H9 (cell line): ENCODE results near the gene YJU2. TPM values are rescaled to one million over a fixed set of nuclear protein-coding genes. Genes with fewer than 3 reads are reported as not detected.

ENCODE experiments used
- DNase-seq: peaks from one replicate; pipeline ENCODE4 v3.0.0-alpha.2; 2017
- H2AFZ ChIP-seq: one replicate; pipeline ENCODE4 v1.6.1; 2013; ENCODE audit warnings: mild to moderate bottlenecking, low read length, control low read depth, moderate library complexity
- H2AK5ac ChIP-seq: 2 replicates; pipeline ENCODE4 v1.6.1; 2013; ENCODE audit warnings: low read length, control low read depth, mixed read lengths; ENCODE audit not compliant: insufficient read length
- H2BK120ac ChIP-seq: one replicate; pipeline ENCODE4 v1.6.1; 2013; ENCODE audit warnings: low read depth, mild to moderate bottlenecking, low read length, control low read depth, inconsistent platforms; ENCODE audit not compliant: poor library complexity, severe bottlenecking
- H2BK12ac ChIP-seq: 2 replicates; pipeline ENCODE4 v1.6.1; 2013; ENCODE audit warnings: low read length, control low read depth, mixed read lengths, low read depth; ENCODE audit not compliant: insufficient read length
- H2BK15ac ChIP-seq: 2 replicates; pipeline ENCODE4 v1.6.1; 2013; ENCODE audit warnings: low read depth, low read length, control low read depth
- H2BK20ac ChIP-seq: one replicate; pipeline ENCODE4 v1.6.1; 2013; ENCODE audit warnings: low read depth, mild to moderate bottlenecking, low read length, control low read depth, inconsistent platforms; ENCODE audit not compliant: poor library complexity, severe bottlenecking
- H2BK5ac ChIP-seq: 2 replicates; pipeline ENCODE4 v1.6.1; 2013; ENCODE audit warnings: low read length, control low read depth, mixed read lengths; ENCODE audit not compliant: insufficient read length
- H3K14ac ChIP-seq: 2 replicates; pipeline ENCODE4 v1.6.1; 2013; ENCODE audit warnings: low read length, control low read depth; ENCODE audit not compliant: insufficient read depth
- H3K18ac ChIP-seq: 2 replicates; pipeline ENCODE4 v1.6.1; 2013; ENCODE audit warnings: low read depth, mild to moderate bottlenecking, mixed read lengths, low read length, control low read depth; ENCODE audit not compliant: insufficient read length
- H3K23ac ChIP-seq: 2 replicates; pipeline ENCODE4 v1.6.1; 2013; ENCODE audit warnings: low read length, control low read depth, mixed read lengths, low read depth; ENCODE audit not compliant: insufficient read length
- H3K23me2 ChIP-seq: 2 replicates; pipeline ENCODE4 v1.6.1; 2013; ENCODE audit warnings: low read depth, mild to moderate bottlenecking, mixed read lengths, low read length, control low read depth; ENCODE audit not compliant: insufficient read length, poor library complexity, severe bottlenecking
- H3K27ac ChIP-seq: 2 replicates; pipeline ENCODE4 v1.5.1; 2013; ENCODE audit warnings: low read length, control low read depth, mixed read lengths, low read depth; ENCODE audit not compliant: insufficient read length
- H3K27me3 ChIP-seq: 2 replicates; pipeline ENCODE4 v1.6.1; 2013; ENCODE audit warnings: low read length, control low read depth, inconsistent platforms; ENCODE audit not compliant: insufficient read depth
- H3K4ac ChIP-seq: 2 replicates; pipeline ENCODE4 v1.6.1; 2013; ENCODE audit warnings: low read depth, mild to moderate bottlenecking, control low read depth, inconsistent platforms, low read length, moderate library complexity
- H3K4me1 ChIP-seq: 2 replicates; pipeline ENCODE4 v1.6.1; 2013; ENCODE audit warnings: low read length, control low read depth, inconsistent platforms; ENCODE audit not compliant: insufficient read depth
- H3K4me2 ChIP-seq: 2 replicates; pipeline ENCODE4 v1.6.1; 2013; ENCODE audit warnings: low read length, control low read depth, mixed read lengths; ENCODE audit not compliant: insufficient read length, insufficient read depth
- H3K56ac ChIP-seq: 2 replicates; pipeline ENCODE4 v1.6.1; 2013; ENCODE audit warnings: low read depth, mild to moderate bottlenecking, mixed read lengths, low read length, control low read depth; ENCODE audit not compliant: insufficient read length
- H3K79me1 ChIP-seq: 2 replicates; pipeline ENCODE4 v1.6.1; 2013; ENCODE audit warnings: low read depth, mild to moderate bottlenecking, moderate library complexity, low read length, control low read depth, inconsistent platforms; ENCODE audit not compliant: insufficient read depth, poor library complexity, severe bottlenecking
- H3K79me2 ChIP-seq: 2 replicates; pipeline ENCODE4 v1.6.1; 2013; ENCODE audit warnings: low read length, control low read depth, inconsistent platforms; ENCODE audit not compliant: insufficient read depth
- H3K9ac ChIP-seq: 2 replicates; pipeline ENCODE4 v1.6.1; 2013; ENCODE audit warnings: low read length, control low read depth, mixed read lengths; ENCODE audit not compliant: insufficient read length; ENCODE audit errors: extremely low read depth
- H3K9me3 ChIP-seq: one replicate; pipeline ENCODE4 v1.6.1; 2013; ENCODE audit warnings: low read depth, low read length, inconsistent platforms; ENCODE audit not compliant: control insufficient read depth
- H3T11ph ChIP-seq: one replicate; pipeline ENCODE4 v1.6.1; 2013; ENCODE audit warnings: mild to moderate bottlenecking, low read length, control low read depth, inconsistent platforms
- H4K20me1 ChIP-seq: one replicate; pipeline ENCODE4 v1.6.1; 2013; ENCODE audit not compliant: control insufficient read depth, insufficient read length, insufficient read depth
- H4K5ac ChIP-seq: 2 replicates; pipeline ENCODE4 v1.6.1; 2013; ENCODE audit warnings: low read depth, mild to moderate bottlenecking, mixed read lengths, low read length, control low read depth; ENCODE audit not compliant: insufficient read length
- H4K8ac ChIP-seq: replicated peaks from 2 replicates; pipeline ENCODE4 v1.6.1; 2013; ENCODE audit warnings: low read length, control low read depth, mixed read lengths, low read depth; ENCODE audit not compliant: insufficient read length
- H4K91ac ChIP-seq: 2 replicates; pipeline ENCODE4 v1.6.1; 2013; ENCODE audit warnings: low read depth, mild to moderate bottlenecking, moderate library complexity, mixed read lengths, low read length, control low read depth; ENCODE audit not compliant: insufficient read length
- H3K27ac Mint-ChIP-seq, 3 experiments: 2 replicates in 2 of 3; 3 replicates in 1 of 3; pipeline ENCODE4 v1.8.0; 2020 to 2021; ENCODE audit warnings: mixed read lengths in 3 of 3, mild to moderate bottlenecking in 1 of 3, moderate library complexity in 1 of 3
- H3K27me3 Mint-ChIP-seq: 2 replicates; pipeline ENCODE4 v1.8.0; 2021; ENCODE audit warnings: low read depth, mild to moderate bottlenecking, moderate library complexity, mixed read lengths
- H3K36me3 Mint-ChIP-seq, 3 experiments: 2 replicates in 2 of 3; 3 replicates in 1 of 3; pipeline ENCODE4 v1.8.0; 2020 to 2021; ENCODE audit warnings: low read depth in 3 of 3, mixed read lengths in 3 of 3; ENCODE audit not compliant: insufficient read depth in 1 of 3
- H3K4me1 Mint-ChIP-seq, 2 experiments: 2 replicates each; pipeline ENCODE4 v1.8.0; 2020; ENCODE audit warnings: mixed read lengths in 2 of 2
- H3K4me3 Mint-ChIP-seq, 2 experiments: 2 replicates in 1 of 2; 3 replicates in 1 of 2; pipeline ENCODE4 v1.8.0; 2020 to 2021; ENCODE audit warnings: mild to moderate bottlenecking in 2 of 2, mixed read lengths in 2 of 2, moderate library complexity in 1 of 2
- H3K9me3 Mint-ChIP-seq, 2 experiments: 2 replicates in 1 of 2; 3 replicates in 1 of 2; pipeline ENCODE4 v1.8.0; 2020; ENCODE audit warnings: mild to moderate bottlenecking in 2 of 2, mixed read lengths in 2 of 2, moderate library complexity in 1 of 2
- WGBS: extraction: QIAGEN DNeasy Blood & Tissue Kit; methylation state at CpG from one replicate; pipeline ENCODE4 v1.1.7; 2013; ENCODE audit warnings: missing lambda C conversion rate, low lambda C conversion rate, mixed read lengths; ENCODE audit not compliant: insufficient read length; ENCODE audit errors: extremely low coverage; 5-methylcytosine and 5-hydroxymethylcytosine counted together
- total RNA-seq: library from RNA; stranded (reverse); gene quantifications from 2 replicates; pipeline ENCODE4 v1.2.1, GENCODE V29; 2021
- TF ChIP-seq, protein P1 (sequence below): fragments of 200-600 bp; sonication (generic); conservative IDR thresholded peaks from 3 replicates; pipeline ENCODE4 v1.8.0; 2021; ENCODE audit warnings: antibody characterized with exemption, mild to moderate bottlenecking

Gene YJU2
- total RNA-seq, 1 experiment from 2014 or later, result 31.0 TPM

- Histone ChIP-seq H3K14ac (no peak overlapping the region), H3K18ac (no peak overlapping the region), H3K79me1 (no peaks in the 10 kb centered on the region), H4K8ac (no peak overlapping the region), H3K27ac (no peak overlapping the region), H3K4ac (no peak overlapping the region), H2BK120ac (no peak overlapping the region), H4K5ac (no peak overlapping the region), H3K4me1 (no peaks in the 10 kb centered on the region; the same call in 1 of the 2 replicates), H3T11ph (no peak overlapping the region), H3K56ac (no peak overlapping the region), H2AK5ac (no peak overlapping the region), H4K20me1 (no peaks in the 10 kb centered on the region), H3K9me3 (no peaks in the 10 kb centered on the region), H3K23ac (no peak overlapping the region), H2BK15ac (no peak overlapping the region), H4K91ac (no peak overlapping the region), H2BK20ac (no peak overlapping the region), H3K4me2 (peak overlapping the region; percentile 83), H3K23me2 (peaks cover 16% of the 10 kb centered on the region), H2BK5ac (no peak overlapping the region), H3K9ac (no peak overlapping the region), H3K79me2 (no peaks in the 10 kb centered on the region), H2BK12ac (no peak overlapping the region), H2AFZ (no peak overlapping the region), H3K27me3 (peaks cover 11% of the 10 kb centered on the region; the same call in 1 of the 2 replicates)
- H3K4me1 Mint-ChIP-seq, result peaks cover 5 to 15% of the 10 kb centered on the region in 2 experiments
- DNase-seq, result no peak
- H3K27ac Mint-ChIP-seq, result no peak overlapping the region; a peak in 1 of 7 replicates
- peaks cover 55% of the 10 kb centered on the region for H3K27me3 Mint-ChIP-seq
- H3K4me3 Mint-ChIP-seq, result peak overlapping the region; percentile 69 to 90
- TF ChIP-seq, protein P1, sequence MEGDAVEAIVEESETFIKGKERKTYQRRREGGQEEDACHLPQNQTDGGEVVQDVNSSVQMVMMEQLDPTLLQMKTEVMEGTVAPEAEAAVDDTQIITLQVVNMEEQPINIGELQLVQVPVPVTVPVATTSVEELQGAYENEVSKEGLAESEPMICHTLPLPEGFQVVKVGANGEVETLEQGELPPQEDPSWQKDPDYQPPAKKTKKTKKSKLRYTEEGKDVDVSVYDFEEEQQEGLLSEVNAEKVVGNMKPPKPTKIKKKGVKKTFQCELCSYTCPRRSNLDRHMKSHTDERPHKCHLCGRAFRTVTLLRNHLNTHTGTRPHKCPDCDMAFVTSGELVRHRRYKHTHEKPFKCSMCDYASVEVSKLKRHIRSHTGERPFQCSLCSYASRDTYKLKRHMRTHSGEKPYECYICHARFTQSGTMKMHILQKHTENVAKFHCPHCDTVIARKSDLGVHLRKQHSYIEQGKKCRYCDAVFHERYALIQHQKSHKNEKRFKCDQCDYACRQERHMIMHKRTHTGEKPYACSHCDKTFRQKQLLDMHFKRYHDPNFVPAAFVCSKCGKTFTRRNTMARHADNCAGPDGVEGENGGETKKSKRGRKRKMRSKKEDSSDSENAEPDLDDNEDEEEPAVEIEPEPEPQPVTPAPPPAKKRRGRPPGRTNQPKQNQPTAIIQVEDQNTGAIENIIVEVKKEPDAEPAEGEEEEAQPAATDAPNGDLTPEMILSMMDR, result no peak
- no peaks in the 10 kb centered on the region; a peak in 1 of 5 replicates for H3K9me3 Mint-ChIP-seq
- WGBS, result no CpG with 5 or more reads among the region's 4 CpGs
- peaks cover 0 to 1% (median 0%) of the 10 kb centered on the region in 3 experiments; a peak in 1 of 7 replicates for H3K36me3 Mint-ChIP-seq
These were observed 31.1 kb downstream of the YJU2 start for GRCh38 chr19:4278010-4278409.
